Coronary artery (tissue), 2 donors: Measurements from ENCODE around the gene KLK13.

ENCODE experiments used
- DNase-seq: peaks from one replicate; pipeline ENCODE4 v3.0.0-alpha.2; 2017; ENCODE audit warnings: low spot score
- H3K27ac ChIP-seq, 2 donors: fragments of 200-600 bp; sonication (generic); one replicate each; pipeline ENCODE4 v1.5.1; 2016 to 2019
- H3K4me3 ChIP-seq: fragments of 200-600 bp; sonication (generic); 2 replicates; pipeline ENCODE4 v1.5.1; 2016; ENCODE audit warnings: mild to moderate bottlenecking, moderate library complexity
- TF ChIP-seq, protein P1 (sequence below): fragments of 200-600 bp; sonication (generic); IDR thresholded peaks from one replicate; pipeline ENCODE4 v1.5.1; 2019; ENCODE audit warnings: antibody characterized with exemption

Gene KLK13

DNA sequence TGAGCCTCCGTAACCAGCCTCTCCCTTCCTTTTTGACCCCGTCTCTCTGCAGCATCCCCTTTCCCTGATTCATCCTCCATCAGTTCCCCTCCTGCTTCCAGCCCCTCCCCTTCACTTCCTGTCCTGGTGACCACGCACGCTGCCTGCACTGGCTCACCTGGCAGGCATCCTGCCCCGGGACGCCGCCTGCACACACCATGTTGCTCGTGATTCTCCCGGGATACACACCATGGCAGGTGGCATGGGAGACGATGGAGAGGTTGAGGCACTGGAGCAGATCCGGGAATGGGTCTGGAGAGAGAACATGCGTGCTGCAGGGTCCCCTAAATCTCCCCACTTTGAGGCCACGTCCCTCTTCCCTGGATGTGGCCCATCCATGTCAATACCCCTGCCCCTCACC, 34.3 kb downstream of the KLK13 start:
- Histone ChIP-seq H3K27ac (no peak overlapping the region), H3K4me3 (no peak overlapping the region)
- DNase-seq = peak; percentile 28
- TF ChIP-seq, protein P1, sequence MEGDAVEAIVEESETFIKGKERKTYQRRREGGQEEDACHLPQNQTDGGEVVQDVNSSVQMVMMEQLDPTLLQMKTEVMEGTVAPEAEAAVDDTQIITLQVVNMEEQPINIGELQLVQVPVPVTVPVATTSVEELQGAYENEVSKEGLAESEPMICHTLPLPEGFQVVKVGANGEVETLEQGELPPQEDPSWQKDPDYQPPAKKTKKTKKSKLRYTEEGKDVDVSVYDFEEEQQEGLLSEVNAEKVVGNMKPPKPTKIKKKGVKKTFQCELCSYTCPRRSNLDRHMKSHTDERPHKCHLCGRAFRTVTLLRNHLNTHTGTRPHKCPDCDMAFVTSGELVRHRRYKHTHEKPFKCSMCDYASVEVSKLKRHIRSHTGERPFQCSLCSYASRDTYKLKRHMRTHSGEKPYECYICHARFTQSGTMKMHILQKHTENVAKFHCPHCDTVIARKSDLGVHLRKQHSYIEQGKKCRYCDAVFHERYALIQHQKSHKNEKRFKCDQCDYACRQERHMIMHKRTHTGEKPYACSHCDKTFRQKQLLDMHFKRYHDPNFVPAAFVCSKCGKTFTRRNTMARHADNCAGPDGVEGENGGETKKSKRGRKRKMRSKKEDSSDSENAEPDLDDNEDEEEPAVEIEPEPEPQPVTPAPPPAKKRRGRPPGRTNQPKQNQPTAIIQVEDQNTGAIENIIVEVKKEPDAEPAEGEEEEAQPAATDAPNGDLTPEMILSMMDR = no peak

DNA sequence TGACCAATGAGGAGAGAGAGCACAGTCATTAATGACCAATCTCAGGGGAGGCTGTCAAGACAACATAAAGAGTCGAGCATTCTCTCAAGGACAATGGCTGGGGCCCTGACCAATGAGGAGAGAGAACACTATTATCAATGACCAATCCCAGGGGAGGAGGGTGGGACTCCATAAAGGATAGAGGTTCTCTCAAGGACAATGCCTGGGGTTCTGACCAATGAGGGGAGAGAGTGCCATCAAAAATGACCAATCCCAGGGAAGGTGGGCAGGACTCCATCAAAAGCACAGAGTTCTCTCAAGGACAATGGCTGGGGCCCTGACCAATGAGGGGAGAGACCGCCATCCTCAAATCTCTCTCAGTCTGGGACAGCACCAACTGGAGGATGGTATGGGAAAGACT, 35.2 kb downstream of the KLK13 start:
- H3K4me3 ChIP-seq = no peak overlapping the region
- DNase-seq = peak; percentile 3
- TF ChIP-seq, protein P1 = no peak
- no peak overlapping the region for H3K27ac ChIP-seq

DNA sequence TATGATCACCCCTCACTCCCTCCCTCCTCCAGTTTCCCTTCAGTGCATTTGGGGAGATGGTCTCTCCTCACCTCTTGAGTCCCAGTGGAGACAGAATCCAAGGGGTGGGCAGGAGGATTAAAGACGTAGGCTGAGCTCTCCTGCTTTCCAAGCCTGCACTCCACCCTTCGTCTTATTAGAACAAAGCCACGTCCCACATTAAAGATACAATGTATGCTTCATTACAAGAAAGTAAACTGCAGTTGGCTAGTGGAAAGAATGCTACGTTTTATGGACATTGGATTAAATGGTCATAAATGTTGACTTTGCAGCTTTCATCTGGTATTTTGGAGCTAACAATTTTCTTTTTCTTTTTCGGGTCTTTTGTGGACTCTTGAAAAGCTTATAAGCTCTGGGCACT, 37.0 kb downstream of the KLK13 start:
- H3K27ac ChIP-seq = no peak overlapping the region
- DNase-seq = no peak
- TF ChIP-seq, protein P1 = no peak

DNA sequence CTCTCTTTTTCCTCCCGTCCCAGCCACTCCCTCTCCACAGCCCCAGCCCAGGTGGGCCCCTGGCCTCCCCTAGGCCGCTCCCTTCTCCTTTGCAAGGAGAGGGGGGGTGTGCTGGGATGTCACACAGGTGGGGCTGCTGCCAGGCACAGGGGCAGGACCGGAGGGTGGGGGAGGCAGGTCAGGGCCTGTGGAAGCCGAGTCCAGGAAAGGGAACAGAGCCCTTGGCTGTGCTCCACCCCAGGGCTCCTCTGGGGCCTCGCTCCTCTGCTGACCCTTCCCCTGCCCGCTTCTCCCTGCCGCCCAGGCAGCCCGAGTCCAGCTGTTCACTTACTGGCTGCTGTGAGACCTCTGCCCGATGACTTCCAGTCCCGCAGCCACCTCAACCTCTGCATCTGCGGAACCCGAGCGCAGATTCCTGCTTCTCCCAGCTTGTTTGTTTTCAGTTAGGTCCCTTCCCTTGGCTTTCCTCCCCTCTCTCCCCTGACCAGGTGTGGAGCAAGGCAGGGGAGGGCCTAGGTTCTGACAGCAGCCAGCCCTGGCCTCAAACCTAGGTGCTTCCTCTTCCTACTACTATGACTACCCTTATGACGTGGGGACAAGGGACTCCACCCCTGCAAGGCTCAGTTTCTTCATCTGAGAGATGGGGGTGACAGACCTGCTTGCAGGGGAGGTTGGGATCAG, 37.6 kb downstream of the KLK13 start:
- no peak overlapping the region for H3K4me3 ChIP-seq
- TF ChIP-seq, protein P1 = no peak
- H3K27ac ChIP-seq = no peak overlapping the region
- peak; percentile 55 for DNase-seq

More for the DNA sequence above, 37.0 kb downstream of the KLK13 start:
- H3K4me3 ChIP-seq = no peak overlapping the region

DNA sequence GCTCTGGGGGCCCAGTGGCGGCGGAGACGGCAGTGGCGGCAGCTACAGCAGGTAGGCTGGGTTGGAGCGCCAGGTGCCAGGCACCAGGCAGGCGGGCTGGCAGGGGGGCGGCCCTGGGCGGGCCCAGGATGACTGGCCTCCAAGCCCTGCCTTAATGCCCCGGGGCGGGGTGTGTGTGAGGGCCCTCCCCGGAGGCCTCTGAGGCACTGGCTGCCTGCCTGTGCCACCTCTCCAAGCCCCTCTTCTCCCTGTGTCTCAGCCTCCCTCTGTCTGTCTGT, 38.4 kb downstream of the KLK13 start, which contains the start of gene KLK11:
TSS of gene KLK11 (minus strand) at position 63 of the 278 bp plus-strand sequence. CDS start 985 bp downstream, outside the sequence.
- H3K4me3 ChIP-seq = no peak within 1 kb of the TSS
- TF ChIP-seq, protein P1 = no peak
- DNase-seq = peak; percentile 66
- no peak within 1 kb of the TSS for H3K27ac ChIP-seq

DNA sequence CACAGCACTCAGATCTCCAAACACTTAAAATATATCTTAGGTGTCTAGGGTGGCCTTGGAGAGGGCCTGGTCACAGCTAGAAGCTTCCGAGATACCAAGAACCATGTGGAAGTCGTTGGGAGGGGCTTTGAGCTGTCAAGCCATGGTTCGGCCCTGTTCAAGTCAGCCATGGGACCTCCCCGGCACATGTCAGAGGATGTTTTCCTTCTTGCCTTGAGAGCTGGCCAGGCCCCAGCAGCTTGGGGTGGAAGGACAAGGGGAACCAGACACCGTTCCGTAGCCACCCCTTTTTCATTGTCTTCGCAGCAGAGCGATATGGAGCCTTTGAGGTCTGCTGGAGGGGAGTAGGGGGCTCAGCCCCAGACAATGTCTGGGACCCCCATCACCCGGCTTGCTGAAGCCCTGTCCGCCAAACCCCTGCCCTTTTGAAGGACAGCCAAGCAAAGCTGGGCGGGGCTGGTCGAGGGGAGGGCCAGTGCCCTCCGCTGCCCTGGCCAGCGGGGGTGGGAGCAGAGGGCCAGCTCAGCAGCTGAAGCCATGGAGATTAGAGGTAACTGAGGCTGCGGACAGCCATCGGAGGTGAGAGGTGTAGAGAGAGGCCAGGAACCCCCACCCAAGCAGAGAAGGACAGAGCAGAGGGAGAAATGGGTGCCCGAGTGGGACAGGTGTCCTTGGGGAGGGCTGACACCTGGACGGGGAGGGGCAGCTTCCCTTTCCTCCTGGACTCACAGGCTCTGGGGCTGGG, 38.9 kb downstream of the KLK13 start:
- TF ChIP-seq, protein P1 = no peak
- no peak for DNase-seq
- Histone ChIP-seq H3K27ac (no peak overlapping the region), H3K4me3 (no peak overlapping the region)

DNA sequence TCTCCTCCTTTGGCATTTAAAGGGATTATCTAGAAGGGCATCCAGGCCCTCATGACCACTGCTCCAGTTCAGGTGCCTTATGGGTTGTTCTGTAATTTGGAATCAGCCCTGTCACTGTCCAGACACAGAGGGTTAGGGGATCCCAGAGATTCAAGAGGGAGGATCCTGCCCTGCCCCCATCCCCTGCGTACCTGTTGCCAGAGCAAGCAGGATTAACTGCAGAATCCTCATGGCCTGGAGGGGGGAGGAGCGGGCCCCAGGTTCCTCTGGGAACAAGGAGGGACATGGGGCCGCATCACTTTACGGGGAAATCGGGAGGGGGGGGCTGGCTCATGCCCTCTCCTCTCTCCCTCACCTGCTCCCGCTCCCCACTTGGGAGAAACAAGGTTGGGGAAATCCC, 39.5 kb downstream of the KLK13 start:
- TF ChIP-seq, protein P1 = no peak
- DNase-seq = peak; percentile 31
- Histone ChIP-seq H3K4me3 (no peak overlapping the region), H3K27ac (no peak overlapping the region)
